PFSK-1 (cell line): ENCODE results near the gene IGDCC3.

Source experiments
- POLR2AphosphoS5 ChIP-seq: IDR thresholded peaks from 2 replicates; pipeline ENCODE4 v1.6.1; 2012; ENCODE audit warnings: low read depth, mild to moderate bottlenecking, control low read depth, low read length, moderate library complexity
- SIN3A ChIP-seq: IDR thresholded peaks from 2 replicates; pipeline ENCODE4 v1.6.1; 2012; ENCODE audit warnings: mild to moderate bottlenecking, low read length, moderate library complexity, borderline replicate concordance; ENCODE audit not compliant: insufficient read depth
- TAF1 ChIP-seq: IDR thresholded peaks from 2 replicates; pipeline ENCODE4 v1.6.1; 2012; ENCODE audit warnings: low read length, control low read depth, borderline replicate concordance; ENCODE audit not compliant: insufficient read depth
- TF ChIP-seq, protein P1 (sequence below), 2 experiments: IDR thresholded peaks; 2 replicates each; pipeline versions ENCODE4 v1.6.1 to v1.8.0; 2011 to 2012; ENCODE audit warnings: low read depth in 2 of 2, low read length in 2 of 2, control low read depth in 1 of 2, inconsistent platforms in 1 of 2, mild to moderate bottlenecking in 1 of 2, moderate library complexity in 1 of 2; ENCODE audit not compliant: insufficient read depth in 1 of 2

DNA sequence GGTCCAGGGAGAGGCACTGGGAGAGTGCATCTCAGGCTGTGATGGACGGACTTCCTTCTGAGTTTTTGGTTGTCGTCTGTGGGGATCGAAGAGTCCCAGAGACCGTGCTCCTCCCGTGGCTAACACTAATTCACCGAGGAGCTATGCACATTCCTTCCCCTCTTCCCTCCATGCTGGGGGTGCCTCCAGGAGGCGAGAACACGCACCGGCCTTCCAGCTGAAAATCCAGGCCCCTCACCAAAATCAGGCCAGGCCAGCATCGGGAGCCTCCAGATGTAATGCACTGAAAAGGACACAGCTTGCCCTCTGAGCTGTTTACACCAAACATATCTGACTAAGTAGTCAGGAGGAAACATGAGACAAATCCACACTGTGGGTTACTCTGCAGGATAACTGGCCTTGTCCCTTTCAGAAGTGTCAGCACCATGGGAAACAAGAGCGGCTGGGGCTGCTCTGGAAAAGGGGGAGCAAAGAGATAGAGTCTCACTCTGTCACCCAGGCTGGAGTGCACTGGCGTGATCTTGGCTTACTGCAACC lies 67.9 kb downstream of the IGDCC3 start:
- TF ChIP-seq POLR2AphosphoS5 (no peak), TAF1 (no peak), SIN3A (no peak)
- TF ChIP-seq, protein P1, sequence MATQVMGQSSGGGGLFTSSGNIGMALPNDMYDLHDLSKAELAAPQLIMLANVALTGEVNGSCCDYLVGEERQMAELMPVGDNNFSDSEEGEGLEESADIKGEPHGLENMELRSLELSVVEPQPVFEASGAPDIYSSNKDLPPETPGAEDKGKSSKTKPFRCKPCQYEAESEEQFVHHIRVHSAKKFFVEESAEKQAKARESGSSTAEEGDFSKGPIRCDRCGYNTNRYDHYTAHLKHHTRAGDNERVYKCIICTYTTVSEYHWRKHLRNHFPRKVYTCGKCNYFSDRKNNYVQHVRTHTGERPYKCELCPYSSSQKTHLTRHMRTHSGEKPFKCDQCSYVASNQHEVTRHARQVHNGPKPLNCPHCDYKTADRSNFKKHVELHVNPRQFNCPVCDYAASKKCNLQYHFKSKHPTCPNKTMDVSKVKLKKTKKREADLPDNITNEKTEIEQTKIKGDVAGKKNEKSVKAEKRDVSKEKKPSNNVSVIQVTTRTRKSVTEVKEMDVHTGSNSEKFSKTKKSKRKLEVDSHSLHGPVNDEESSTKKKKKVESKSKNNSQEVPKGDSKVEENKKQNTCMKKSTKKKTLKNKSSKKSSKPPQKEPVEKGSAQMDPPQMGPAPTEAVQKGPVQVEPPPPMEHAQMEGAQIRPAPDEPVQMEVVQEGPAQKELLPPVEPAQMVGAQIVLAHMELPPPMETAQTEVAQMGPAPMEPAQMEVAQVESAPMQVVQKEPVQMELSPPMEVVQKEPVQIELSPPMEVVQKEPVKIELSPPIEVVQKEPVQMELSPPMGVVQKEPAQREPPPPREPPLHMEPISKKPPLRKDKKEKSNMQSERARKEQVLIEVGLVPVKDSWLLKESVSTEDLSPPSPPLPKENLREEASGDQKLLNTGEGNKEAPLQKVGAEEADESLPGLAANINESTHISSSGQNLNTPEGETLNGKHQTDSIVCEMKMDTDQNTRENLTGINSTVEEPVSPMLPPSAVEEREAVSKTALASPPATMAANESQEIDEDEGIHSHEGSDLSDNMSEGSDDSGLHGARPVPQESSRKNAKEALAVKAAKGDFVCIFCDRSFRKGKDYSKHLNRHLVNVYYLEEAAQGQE (IDR thresholded peaks at IDR 0.05; ENCODE audit: insufficient read depth in 1 of 2, low read depth in 2 of 2, low read length in 2 of 2), result no peak
